K562 (cell line): ENCODE results near the gene SLC2A4. TPM values are rescaled to one million over a fixed set of nuclear protein-coding genes. Genes with fewer than 3 reads are reported as not detected.

ENCODE experiments used
- ARID1B ChIP-seq: fragments of 450-650 bp; IDR thresholded peaks from 2 replicates; pipeline ENCODE4 v1.6.1; 2016; ENCODE audit warnings: antibody characterized with exemption, mild to moderate bottlenecking, inconsistent platforms
- CCAR2 ChIP-seq: fragments of 200-400 bp; formaldehyde crosslinking; IDR thresholded peaks from 2 replicates; pipeline ENCODE4 v1.6.1; 2017; ENCODE audit warnings: mild to moderate bottlenecking, low read depth, low read length
- KAT2B ChIP-seq: IDR thresholded peaks from one replicate; pipeline ENCODE4 v1.6.1; 2012; ENCODE audit warnings: low read depth, mild to moderate bottlenecking, control low read depth, inconsistent platforms, low read length, moderate library complexity
- NBN ChIP-seq: fragments of 450-650 bp; IDR thresholded peaks from 2 replicates; pipeline ENCODE4 v1.6.1; 2016; ENCODE audit warnings: low read depth, mild to moderate bottlenecking
- NRF1 ChIP-seq, 2 experiments: fragments of 450-650 bp; IDR thresholded peaks in 1 of 2; conservative IDR thresholded peaks in 1 of 2; 2 replicates each; pipeline ENCODE4 v1.6.1; 2014; ENCODE audit warnings: mild to moderate bottlenecking in 2 of 2
- POLR2H ChIP-seq: IDR thresholded peaks from 2 replicates; pipeline ENCODE4 v1.6.1; 2016; ENCODE audit warnings: missing genetic modification characterization, low read depth, mild to moderate bottlenecking, control low read depth, missing compliant biosample characterization, moderate library complexity
- ZNF766 ChIP-seq: fragments of 200-800 bp; sonication (Bioruptor generic); conservative IDR thresholded peaks from 2 replicates; pipeline ENCODE4 v1.6.1; 2016; ENCODE audit warnings: missing genetic modification characterization, missing compliant biosample characterization
- polyA plus RNA-seq, 8 experiments: library from polyadenylated mRNA; depleted of rRNA in 4 of 8; stranded (reverse) in 5 of 8; unstranded in 3 of 8; fragments of >200 nt; fragmentation: Nextera tagmentation in 2 of 8; fragmentation: Illumina TruSeq in 1 of 8; extraction: Ambion mirVana in 2 of 8; extraction: Trizol in 1 of 8; gene quantifications; 2 replicates each; pipeline versions ENCODE4 v1.2.1 to v1.2.3, GENCODE V29; 2011 to 2014; ENCODE audit warnings: inconsistent platforms in 1 of 8, missing spikeins in 1 of 8
- total RNA-seq, 7 experiments: library from RNA; depleted of rRNA in 6 of 7; stranded (reverse); fragments of >200 nt in 6 of 7; fragmentation: Illumina TruSeq in 2 of 7; extraction: Trizol in 2 of 7; gene quantifications; 2 replicates each; pipeline versions ENCODE4 v1.2.1 to v1.2.3, GENCODE V29; 2011 to 2021; ENCODE audit warnings: low replicate concordance in 1 of 7
- TF ChIP-seq, protein P1 (sequence below): sonication (generic); formaldehyde crosslinking; IDR thresholded peaks from 2 replicates; pipeline ENCODE4 v1.8.0; 2022; ENCODE audit warnings: mild to moderate bottlenecking, missing genetic modification reagents
- TF ChIP-seq, protein P2 (sequence below): fragments of 250-450 bp; sonication (Bioruptor Pico); IDR thresholded peaks from 2 replicates; pipeline ENCODE4 v1.8.0; 2021; ENCODE audit warnings: mild to moderate bottlenecking, moderate library complexity
- TF ChIP-seq, protein P3 (sequence below): fragments of 250-450 bp; sonication (Bioruptor Pico); IDR thresholded peaks from 2 replicates; pipeline ENCODE4 v1.8.0; 2022; ENCODE audit warnings: inconsistent platforms, mild to moderate bottlenecking, moderate library complexity, borderline replicate concordance
- TF ChIP-seq, protein P4 (sequence below): sonication (generic); formaldehyde crosslinking; IDR thresholded peaks from 2 replicates; pipeline ENCODE4 v1.8.1; 2022; ENCODE audit warnings: missing genetic modification reagents
- TF ChIP-seq, protein P5 (sequence below): sonication (generic); formaldehyde crosslinking; IDR thresholded peaks from 2 replicates; pipeline ENCODE4 v1.8.0; 2022; ENCODE audit warnings: mild to moderate bottlenecking, missing genetic modification reagents
- TF ChIP-seq, protein P6 (sequence below): fragments of 250-450 bp; sonication (Bioruptor Pico); IDR thresholded peaks from 2 replicates; pipeline ENCODE4 v1.4.0; 2020; ENCODE audit warnings: borderline replicate concordance

The SLC2A4 gene
- total and polyA plus RNA-seq, 9 of the 15 experiments (the other 6 are each of a cell fraction or from before 2014, with no cell fraction given): 0.74 to 3.5 (median 1.6) TPM

DNA sequence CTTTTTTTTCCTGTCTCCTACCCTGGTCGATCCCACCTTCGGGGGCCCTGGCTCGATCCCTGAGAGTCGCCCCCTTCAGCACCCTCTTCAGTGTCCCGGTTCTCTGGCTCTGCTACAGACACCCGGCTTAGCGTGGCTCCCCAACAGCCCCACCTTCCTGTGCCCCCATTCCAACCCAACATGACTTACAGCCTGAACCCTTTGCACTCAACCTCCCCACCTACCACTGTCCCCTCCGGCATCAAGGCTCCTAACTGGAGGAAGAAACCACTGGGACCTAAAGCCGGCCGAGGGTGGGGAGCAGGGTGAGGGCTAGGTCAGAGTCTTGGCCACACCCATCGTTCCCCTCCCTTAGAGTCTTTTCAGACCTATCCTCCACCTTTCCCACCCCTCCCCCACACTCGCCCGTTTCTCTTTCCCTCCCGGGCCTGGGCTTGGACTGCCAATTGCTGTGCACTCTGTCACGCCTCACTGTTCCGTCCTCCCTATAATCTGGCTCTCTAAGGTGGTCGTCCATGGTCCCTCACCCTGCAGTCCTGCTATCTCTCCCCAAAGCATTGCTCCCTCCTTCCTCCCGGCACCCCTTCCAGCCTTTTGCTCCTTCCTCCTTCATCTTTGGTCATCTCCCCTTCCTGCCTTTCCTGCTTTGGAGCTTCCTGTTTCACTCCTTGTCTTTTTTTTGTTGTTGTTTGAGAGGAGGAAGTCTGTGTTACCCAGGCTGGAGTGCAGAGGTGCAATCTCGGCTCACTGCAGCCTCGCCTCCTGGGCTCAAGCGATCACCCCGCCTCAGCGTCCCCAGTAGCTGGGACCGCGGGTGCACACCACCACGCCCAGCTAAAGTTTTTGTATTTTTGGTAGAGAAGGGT, 18.4 kb upstream of the SLC2A4 start (continued):
- TF ChIP-seq, protein P1, sequence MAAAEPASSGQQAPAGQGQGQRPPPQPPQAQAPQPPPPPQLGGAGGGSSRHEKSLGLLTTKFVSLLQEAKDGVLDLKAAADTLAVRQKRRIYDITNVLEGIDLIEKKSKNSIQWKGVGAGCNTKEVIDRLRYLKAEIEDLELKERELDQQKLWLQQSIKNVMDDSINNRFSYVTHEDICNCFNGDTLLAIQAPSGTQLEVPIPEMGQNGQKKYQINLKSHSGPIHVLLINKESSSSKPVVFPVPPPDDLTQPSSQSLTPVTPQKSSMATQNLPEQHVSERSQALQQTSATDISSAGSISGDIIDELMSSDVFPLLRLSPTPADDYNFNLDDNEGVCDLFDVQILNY (CRISPR knock-in tag): no peak
- TF ChIP-seq KAT2B: no peak
- TF ChIP-seq, protein P2, sequence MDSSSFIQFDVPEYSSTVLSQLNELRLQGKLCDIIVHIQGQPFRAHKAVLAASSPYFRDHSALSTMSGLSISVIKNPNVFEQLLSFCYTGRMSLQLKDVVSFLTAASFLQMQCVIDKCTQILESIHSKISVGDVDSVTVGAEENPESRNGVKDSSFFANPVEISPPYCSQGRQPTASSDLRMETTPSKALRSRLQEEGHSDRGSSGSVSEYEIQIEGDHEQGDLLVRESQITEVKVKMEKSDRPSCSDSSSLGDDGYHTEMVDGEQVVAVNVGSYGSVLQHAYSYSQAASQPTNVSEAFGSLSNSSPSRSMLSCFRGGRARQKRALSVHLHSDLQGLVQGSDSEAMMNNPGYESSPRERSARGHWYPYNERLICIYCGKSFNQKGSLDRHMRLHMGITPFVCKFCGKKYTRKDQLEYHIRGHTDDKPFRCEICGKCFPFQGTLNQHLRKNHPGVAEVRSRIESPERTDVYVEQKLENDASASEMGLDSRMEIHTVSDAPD: no peak
- TF ChIP-seq ZNF766 (CRISPR knock-in tag): no peak
- TF ChIP-seq NRF1 (conservative IDR thresholded peaks at IDR 0.05 in 1 of 2, IDR thresholded peaks at IDR 0.05 in 1 of 2): no peak
- TF ChIP-seq CCAR2: no peak
- TF ChIP-seq, protein P3, sequence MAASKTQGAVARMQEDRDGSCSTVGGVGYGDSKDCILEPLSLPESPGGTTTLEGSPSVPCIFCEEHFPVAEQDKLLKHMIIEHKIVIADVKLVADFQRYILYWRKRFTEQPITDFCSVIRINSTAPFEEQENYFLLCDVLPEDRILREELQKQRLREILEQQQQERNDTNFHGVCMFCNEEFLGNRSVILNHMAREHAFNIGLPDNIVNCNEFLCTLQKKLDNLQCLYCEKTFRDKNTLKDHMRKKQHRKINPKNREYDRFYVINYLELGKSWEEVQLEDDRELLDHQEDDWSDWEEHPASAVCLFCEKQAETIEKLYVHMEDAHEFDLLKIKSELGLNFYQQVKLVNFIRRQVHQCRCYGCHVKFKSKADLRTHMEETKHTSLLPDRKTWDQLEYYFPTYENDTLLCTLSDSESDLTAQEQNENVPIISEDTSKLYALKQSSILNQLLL: no peak
- TF ChIP-seq NBN: peak; percentile 70; the same call in 1 of the 2 replicates
- no peak for TF ChIP-seq POLR2H (tag)
- TF ChIP-seq, protein P4, sequence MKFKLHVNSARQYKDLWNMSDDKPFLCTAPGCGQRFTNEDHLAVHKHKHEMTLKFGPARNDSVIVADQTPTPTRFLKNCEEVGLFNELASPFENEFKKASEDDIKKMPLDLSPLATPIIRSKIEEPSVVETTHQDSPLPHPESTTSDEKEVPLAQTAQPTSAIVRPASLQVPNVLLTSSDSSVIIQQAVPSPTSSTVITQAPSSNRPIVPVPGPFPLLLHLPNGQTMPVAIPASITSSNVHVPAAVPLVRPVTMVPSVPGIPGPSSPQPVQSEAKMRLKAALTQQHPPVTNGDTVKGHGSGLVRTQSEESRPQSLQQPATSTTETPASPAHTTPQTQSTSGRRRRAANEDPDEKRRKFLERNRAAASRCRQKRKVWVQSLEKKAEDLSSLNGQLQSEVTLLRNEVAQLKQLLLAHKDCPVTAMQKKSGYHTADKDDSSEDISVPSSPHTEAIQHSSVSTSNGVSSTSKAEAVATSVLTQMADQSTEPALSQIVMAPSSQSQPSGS (CRISPR knock-in tag): no peak
- TF ChIP-seq, protein P5, sequence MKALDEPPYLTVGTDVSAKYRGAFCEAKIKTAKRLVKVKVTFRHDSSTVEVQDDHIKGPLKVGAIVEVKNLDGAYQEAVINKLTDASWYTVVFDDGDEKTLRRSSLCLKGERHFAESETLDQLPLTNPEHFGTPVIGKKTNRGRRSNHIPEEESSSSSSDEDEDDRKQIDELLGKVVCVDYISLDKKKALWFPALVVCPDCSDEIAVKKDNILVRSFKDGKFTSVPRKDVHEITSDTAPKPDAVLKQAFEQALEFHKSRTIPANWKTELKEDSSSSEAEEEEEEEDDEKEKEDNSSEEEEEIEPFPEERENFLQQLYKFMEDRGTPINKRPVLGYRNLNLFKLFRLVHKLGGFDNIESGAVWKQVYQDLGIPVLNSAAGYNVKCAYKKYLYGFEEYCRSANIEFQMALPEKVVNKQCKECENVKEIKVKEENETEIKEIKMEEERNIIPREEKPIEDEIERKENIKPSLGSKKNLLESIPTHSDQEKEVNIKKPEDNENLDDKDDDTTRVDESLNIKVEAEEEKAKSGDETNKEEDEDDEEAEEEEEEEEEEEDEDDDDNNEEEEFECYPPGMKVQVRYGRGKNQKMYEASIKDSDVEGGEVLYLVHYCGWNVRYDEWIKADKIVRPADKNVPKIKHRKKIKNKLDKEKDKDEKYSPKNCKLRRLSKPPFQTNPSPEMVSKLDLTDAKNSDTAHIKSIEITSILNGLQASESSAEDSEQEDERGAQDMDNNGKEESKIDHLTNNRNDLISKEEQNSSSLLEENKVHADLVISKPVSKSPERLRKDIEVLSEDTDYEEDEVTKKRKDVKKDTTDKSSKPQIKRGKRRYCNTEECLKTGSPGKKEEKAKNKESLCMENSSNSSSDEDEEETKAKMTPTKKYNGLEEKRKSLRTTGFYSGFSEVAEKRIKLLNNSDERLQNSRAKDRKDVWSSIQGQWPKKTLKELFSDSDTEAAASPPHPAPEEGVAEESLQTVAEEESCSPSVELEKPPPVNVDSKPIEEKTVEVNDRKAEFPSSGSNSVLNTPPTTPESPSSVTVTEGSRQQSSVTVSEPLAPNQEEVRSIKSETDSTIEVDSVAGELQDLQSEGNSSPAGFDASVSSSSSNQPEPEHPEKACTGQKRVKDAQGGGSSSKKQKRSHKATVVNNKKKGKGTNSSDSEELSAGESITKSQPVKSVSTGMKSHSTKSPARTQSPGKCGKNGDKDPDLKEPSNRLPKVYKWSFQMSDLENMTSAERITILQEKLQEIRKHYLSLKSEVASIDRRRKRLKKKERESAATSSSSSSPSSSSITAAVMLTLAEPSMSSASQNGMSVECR (CRISPR knock-in tag): no peak
- TF ChIP-seq, protein P6, sequence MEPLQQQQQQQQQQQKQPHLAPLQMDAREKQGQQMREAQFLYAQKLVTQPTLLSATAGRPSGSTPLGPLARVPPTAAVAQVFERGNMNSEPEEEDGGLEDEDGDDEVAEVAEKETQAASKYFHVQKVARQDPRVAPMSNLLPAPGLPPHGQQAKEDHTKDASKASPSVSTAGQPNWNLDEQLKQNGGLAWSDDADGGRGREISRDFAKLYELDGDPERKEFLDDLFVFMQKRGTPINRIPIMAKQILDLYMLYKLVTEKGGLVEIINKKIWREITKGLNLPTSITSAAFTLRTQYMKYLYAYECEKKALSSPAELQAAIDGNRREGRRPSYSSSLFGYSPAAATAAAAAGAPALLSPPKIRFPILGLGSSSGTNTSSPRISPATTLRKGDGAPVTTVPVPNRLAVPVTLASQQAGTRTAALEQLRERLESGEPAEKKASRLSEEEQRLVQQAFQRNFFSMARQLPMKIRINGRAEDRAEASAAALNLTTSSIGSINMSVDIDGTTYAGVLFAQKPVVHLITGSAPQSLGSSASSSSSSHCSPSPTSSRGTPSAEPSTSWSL: no peak
- peak; percentile 65; the same call in 1 of the 2 replicates for TF ChIP-seq ARID1B
